Left ventricle myocardium inferior (tissue), 1 donor: Measurements from ENCODE around the gene ODAPH. TPM values are rescaled to one million over a fixed set of nuclear protein-coding genes. Genes with fewer than 3 reads are reported as not detected.
"Not testable (repeated sequence)": the region's sequence is repeated elsewhere in the genome, so short reads cannot be mapped to it uniquely, and the experiment has no call there.

ENCODE experiments used
- DNase-seq: peaks from one replicate; pipeline ENCODE4 v3.0.0-alpha.2; 2020
- H3K27ac ChIP-seq: fragments of 200-600 bp; replicated peaks from 2 replicates; pipeline ENCODE4 v1.8.0; 2021
- H3K27me3 ChIP-seq: fragments of 200-600 bp; 2 replicates; pipeline ENCODE4 v1.8.0; 2021; ENCODE audit warnings: low read depth
- H3K36me3 ChIP-seq: fragments of 200-600 bp; 2 replicates; pipeline ENCODE4 v1.8.0; 2021
- H3K4me1 ChIP-seq: fragments of 200-600 bp; 2 replicates; pipeline ENCODE4 v1.8.0; 2021
- H3K4me3 ChIP-seq: fragments of 200-600 bp; 2 replicates; pipeline ENCODE4 v1.8.0; 2021; ENCODE audit warnings: mild to moderate bottlenecking, moderate library complexity
- H3K9me3 ChIP-seq: fragments of 200-600 bp; replicated peaks from 2 replicates; pipeline ENCODE4 v1.8.0; 2021
- intact Hi-C: fragments of 100-400 bp; cut with micrococcal nuclease; formaldehyde crosslinking; loops from one replicate; pipeline ENCODE4 v1.11.0; 2022
- total RNA-seq: library from RNA; stranded (reverse); fragmentation: NEBNext Ultra II Directional; extraction: Animal tissue kit (Norgen Biotek cat#: 25700); gene quantifications from one replicate; pipeline ENCODE4 v1.2.1, GENCODE V29; 2021
- TF ChIP-seq, protein P1 (sequence below): fragments of 200-600 bp; IDR thresholded peaks from 2 replicates; pipeline ENCODE4 v1.8.0; 2021; ENCODE audit warnings: antibody characterized with exemption, mild to moderate bottlenecking, borderline replicate concordance
- donor health status: DM: no; HTN: yes; CAD: no; lungs with severe emphysema.

Gene ODAPH
- total RNA-seq, 1 donor from 2014 or later, result not detected

DNA sequence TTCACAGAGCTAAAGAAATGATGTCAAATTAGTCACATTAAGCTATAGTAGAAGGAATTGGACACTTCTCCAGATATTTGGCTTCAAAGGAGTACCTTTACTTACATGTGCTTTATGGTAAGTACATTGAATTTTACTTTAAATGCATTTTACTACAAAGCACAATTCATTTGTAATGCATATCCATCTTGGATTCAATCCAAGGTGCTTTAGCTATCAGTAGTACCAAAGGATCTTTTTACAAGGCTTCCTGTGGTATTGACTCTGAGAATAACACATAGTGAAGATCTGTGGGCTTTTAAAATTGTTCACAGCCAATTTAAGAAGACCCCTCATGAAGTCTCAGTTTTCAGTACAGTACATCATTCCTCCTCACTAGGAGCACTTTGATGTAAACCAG is 28.4 kb upstream of the ODAPH start:
- Histone ChIP-seq H3K36me3 (peaks cover 85% of the 10 kb centered on the region), H3K27ac (no peak overlapping the region), H3K9me3 (peaks cover 5% of the 10 kb centered on the region), H3K4me1 (peaks cover 5% of the 10 kb centered on the region), H3K4me3 (no peak overlapping the region), H3K27me3 (no peaks in the 10 kb centered on the region)
- intact Hi-C loops, result loop anchor here (10.0 kb wide), 1 partner anchor 53 kb away; no protein-coding TSS in a partner anchor
- DNase-seq, result no peak
- TF ChIP-seq, protein P1, sequence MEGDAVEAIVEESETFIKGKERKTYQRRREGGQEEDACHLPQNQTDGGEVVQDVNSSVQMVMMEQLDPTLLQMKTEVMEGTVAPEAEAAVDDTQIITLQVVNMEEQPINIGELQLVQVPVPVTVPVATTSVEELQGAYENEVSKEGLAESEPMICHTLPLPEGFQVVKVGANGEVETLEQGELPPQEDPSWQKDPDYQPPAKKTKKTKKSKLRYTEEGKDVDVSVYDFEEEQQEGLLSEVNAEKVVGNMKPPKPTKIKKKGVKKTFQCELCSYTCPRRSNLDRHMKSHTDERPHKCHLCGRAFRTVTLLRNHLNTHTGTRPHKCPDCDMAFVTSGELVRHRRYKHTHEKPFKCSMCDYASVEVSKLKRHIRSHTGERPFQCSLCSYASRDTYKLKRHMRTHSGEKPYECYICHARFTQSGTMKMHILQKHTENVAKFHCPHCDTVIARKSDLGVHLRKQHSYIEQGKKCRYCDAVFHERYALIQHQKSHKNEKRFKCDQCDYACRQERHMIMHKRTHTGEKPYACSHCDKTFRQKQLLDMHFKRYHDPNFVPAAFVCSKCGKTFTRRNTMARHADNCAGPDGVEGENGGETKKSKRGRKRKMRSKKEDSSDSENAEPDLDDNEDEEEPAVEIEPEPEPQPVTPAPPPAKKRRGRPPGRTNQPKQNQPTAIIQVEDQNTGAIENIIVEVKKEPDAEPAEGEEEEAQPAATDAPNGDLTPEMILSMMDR, result no peak

DNA sequence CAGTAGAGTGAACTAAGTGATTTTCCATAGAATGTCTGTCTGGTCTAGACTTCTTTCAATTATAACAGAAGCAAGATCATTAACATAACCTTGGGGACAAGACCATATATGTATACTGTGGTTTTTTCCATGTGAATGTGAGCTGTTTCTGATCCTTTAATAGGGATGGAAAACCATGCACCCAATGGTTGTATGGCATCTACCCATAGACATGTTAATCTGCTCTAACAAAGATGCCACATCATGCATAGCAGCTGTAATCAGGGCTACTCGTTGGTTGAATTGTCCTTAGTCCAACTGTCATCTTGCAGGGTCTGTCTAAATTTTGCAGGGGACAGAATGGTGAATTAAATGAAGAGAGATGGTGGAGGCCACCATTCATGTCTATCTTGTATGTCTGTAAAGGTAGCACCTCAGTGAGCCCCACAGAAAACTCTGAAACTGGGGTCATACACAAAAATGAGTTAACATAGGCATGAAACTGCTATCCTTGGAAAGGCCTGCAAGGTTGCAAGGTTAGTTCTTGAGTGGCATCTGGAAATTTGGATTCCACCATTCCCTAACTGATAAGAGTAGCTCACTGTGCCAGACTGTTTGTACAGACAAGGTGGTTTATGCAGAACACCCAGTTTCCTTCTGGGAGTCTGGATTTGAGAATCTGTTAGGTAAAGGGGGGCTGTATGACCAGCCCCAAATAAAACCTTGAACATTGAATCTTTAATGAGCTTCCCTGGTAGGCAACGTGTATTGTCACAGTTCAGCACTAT is 25.1 kb upstream of the ODAPH start:
- TF ChIP-seq, protein P1, result no peak
- Histone ChIP-seq H3K27ac (no peak overlapping the region), H3K9me3 (peaks cover 16% of the 10 kb centered on the region), H3K4me1 (peaks cover 5% of the 10 kb centered on the region), H3K27me3 (no peaks in the 10 kb centered on the region), H3K36me3 (peaks cover 76% of the 10 kb centered on the region), H3K4me3 (no peak overlapping the region)
- intact Hi-C loops, result no loop called here
- no peak for DNase-seq

- H3K4me1 ChIP-seq, intact Hi-C loops, H3K4me3 ChIP-seq, H3K27ac ChIP-seq, H3K27me3 ChIP-seq, DNase-seq: not testable (repeated sequence)
- peaks cover 16% of the 10 kb centered on the region for H3K9me3 ChIP-seq
- H3K36me3 ChIP-seq, result peaks cover 67% of the 10 kb centered on the region
Observed at GRCh38 chr4:75531536-75532143, 24.2 kb upstream of the ODAPH start.

DNA sequence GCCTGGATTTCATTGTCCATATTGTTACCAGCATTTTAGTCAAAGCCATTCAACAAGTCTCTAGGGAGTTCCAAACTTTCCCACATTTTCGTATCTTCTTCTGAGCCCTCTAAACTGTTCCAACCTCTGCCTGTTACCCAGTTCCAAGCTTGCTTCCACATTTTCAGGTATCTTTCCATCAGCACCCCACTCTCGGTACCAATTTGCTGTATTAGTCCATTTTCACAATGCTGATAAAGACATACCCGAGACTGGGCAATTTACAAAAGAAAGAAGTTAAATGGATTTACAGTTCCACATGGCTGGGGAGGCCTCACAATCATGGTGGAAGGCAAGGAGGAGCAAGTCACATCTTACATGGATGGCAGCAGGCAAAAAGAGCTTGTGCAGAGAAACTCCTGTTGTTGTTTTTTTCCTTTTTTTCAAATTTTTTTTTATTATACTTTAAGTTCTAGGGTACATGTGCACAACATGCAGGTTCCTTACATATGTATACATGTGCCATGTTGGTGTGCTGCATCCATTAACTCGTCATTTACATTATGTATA is 22.5 kb upstream of the ODAPH start:
- Histone ChIP-seq H3K36me3 (peaks cover 50% of the 10 kb centered on the region), H3K9me3 (peaks cover 16% of the 10 kb centered on the region)
- DNase-seq, H3K4me3 ChIP-seq, H3K4me1 ChIP-seq, intact Hi-C loops, H3K27me3 ChIP-seq, H3K27ac ChIP-seq: not testable (repeated sequence)

DNA sequence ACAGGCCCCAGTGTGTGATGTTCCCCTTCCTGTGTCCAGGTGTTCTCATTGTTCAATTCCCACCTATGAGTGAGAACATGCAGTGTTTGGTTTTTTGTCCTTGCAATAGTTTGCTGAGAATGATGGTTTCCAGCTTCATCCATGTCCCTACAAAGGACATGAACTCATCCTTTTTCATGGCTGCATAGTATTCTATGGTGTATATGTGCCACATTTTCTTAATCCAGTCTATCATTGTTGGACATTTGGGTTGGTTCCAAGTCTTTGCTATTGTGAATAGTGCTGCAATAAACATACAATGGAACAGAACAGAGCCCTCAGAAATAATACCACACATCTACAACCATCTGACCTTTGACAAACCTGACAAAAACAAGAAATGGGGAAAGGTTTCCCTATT is 21.9 kb upstream of the ODAPH start:
- H3K36me3 ChIP-seq, result peaks cover 46% of the 10 kb centered on the region
- intact Hi-C loops, H3K27me3 ChIP-seq, H3K27ac ChIP-seq, DNase-seq, H3K4me3 ChIP-seq, H3K4me1 ChIP-seq: not testable (repeated sequence)
- peaks cover 16% of the 10 kb centered on the region for H3K9me3 ChIP-seq

GRCh38 chr4:75537308-75537707 is 18.6 kb upstream of the ODAPH start:
- H3K36me3 ChIP-seq, result peaks cover 29% of the 10 kb centered on the region
- intact Hi-C loops, H3K27me3 ChIP-seq, H3K4me3 ChIP-seq, H3K27ac ChIP-seq, H3K4me1 ChIP-seq, DNase-seq: not testable (repeated sequence)
- H3K9me3 ChIP-seq, result peaks cover 13% of the 10 kb centered on the region

GRCh38 chr4:75542824-75543223 is 13.0 kb upstream of the ODAPH start:
- H3K9me3 ChIP-seq, result no peaks in the 10 kb centered on the region
- H3K27ac ChIP-seq, result no peak overlapping the region
- no peak overlapping the region for H3K4me3 ChIP-seq
- peaks cover 49% of the 10 kb centered on the region for H3K36me3 ChIP-seq
- H3K27me3 ChIP-seq, result no peaks in the 10 kb centered on the region
- no peak for DNase-seq
- intact Hi-C loops, result no loop called here
- TF ChIP-seq, protein P1, result no peak
- no peaks in the 10 kb centered on the region for H3K4me1 ChIP-seq

GRCh38 chr4:75544220-75544619 is 11.6 kb upstream of the ODAPH start:
- H3K36me3 ChIP-seq, result peaks cover 49% of the 10 kb centered on the region
- H3K9me3 ChIP-seq, DNase-seq: not testable (repeated sequence)

More at GRCh38 chr4:75544220-75544619, 11.6 kb upstream of the ODAPH start:
- H3K4me1 ChIP-seq, H3K27me3 ChIP-seq, intact Hi-C loops, H3K4me3 ChIP-seq, H3K27ac ChIP-seq: not testable (repeated sequence)
